AG09319 (cell line): ENCODE measurements around the gene LTF.

Source experiments
- DNase-seq: peaks from one replicate; pipeline ENCODE4 v3.0.0-alpha.2; 2010; ENCODE audit warnings: low read depth; ENCODE audit errors: extremely low read depth
- TF ChIP-seq, protein P1 (sequence below): IDR thresholded peaks from 2 replicates; pipeline ENCODE4 v1.5.1; 2011; ENCODE audit warnings: low read depth, mild to moderate bottlenecking, inconsistent platforms, low read length, moderate library complexity

LTF gene

DNA sequence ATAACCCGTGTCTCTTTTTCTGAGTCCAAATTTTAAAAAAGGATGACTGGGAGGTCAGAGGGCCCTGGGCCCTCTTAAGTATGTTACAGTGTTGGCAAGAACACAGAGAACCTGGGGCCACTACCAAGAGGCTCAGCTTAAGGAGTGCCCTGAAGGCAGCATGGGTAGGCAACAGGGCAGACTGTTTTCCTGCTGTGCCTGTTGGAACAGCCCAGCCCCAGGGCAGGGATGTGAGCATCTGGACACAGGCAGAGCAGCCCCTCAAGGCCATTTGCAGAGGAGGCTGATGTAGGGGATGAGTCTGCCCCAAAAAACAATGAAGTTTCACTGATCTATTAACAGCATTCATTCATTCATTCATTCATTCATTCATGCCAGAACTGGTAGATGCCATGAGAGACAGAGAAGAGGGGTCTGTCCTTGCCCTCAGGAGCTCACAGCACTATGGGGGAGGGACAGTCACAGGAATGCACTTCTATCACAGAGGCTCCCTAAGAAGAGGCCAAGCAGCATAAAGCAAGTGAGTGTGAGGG, 2.2 kb upstream of the LTF start:
- TF ChIP-seq, protein P1, sequence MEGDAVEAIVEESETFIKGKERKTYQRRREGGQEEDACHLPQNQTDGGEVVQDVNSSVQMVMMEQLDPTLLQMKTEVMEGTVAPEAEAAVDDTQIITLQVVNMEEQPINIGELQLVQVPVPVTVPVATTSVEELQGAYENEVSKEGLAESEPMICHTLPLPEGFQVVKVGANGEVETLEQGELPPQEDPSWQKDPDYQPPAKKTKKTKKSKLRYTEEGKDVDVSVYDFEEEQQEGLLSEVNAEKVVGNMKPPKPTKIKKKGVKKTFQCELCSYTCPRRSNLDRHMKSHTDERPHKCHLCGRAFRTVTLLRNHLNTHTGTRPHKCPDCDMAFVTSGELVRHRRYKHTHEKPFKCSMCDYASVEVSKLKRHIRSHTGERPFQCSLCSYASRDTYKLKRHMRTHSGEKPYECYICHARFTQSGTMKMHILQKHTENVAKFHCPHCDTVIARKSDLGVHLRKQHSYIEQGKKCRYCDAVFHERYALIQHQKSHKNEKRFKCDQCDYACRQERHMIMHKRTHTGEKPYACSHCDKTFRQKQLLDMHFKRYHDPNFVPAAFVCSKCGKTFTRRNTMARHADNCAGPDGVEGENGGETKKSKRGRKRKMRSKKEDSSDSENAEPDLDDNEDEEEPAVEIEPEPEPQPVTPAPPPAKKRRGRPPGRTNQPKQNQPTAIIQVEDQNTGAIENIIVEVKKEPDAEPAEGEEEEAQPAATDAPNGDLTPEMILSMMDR, result no peak
- DNase-seq, result no peak

DNA sequence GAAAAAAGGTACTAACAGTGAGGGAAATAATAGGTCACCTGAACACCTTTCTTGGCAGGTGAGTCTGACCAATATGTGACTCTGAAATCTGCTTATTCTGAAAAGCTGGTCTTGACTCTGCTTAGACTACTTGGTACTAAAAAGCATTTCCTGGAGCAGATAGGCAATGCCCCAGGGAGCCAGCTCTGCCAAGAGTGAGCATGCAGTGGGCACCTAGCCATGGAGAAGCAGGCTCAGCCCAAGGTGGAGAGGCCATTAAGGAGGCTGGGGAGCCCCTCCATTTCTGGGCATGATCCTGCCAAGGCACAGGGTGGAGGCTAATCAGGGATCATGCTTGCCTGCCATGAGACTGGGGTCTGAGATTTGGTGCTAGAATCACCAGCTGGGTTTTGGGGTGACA, 1.6 kb upstream of the LTF start:
- no peak for DNase-seq
- TF ChIP-seq, protein P1, result no peak

DNA sequence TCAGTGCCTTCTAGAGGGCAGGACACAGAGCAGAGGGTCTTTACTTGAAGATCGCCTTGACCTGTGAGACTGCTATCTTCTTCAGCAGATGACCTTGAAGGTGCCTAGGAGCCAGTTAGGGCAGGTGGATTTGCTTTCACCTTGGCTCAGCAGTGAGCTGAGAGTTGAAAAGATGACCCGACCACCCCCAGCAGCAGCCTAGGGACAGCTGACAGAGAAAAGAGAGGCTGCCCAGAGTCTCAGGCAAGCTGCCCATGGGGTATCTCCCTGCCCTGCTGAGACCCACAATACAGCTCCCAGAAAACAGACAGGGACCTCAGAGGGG, 453 bp upstream of the LTF start:
- DNase-seq, result no peak
- TF ChIP-seq, protein P1, result no peak

DNA sequence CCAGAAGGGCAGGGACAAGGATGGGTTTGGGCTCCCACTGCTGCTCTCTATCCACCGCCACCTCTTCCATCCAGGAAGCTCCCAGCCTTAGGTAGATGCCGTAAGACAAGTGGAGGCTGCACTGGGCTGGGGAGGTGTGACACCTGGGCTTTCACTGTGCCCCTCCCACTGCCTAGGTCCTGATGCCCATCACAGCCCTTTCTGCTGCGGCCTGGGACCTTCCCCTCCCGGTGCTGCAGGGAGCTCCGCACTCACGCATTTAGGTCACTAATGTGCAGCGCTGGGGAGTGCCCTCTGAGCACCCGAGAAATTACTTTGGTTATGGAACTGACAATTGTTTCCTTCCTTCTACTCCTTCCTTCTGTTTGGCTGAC, 850 bp downstream of the LTF start:
- no peak for DNase-seq
- TF ChIP-seq, protein P1, result no peak

DNA sequence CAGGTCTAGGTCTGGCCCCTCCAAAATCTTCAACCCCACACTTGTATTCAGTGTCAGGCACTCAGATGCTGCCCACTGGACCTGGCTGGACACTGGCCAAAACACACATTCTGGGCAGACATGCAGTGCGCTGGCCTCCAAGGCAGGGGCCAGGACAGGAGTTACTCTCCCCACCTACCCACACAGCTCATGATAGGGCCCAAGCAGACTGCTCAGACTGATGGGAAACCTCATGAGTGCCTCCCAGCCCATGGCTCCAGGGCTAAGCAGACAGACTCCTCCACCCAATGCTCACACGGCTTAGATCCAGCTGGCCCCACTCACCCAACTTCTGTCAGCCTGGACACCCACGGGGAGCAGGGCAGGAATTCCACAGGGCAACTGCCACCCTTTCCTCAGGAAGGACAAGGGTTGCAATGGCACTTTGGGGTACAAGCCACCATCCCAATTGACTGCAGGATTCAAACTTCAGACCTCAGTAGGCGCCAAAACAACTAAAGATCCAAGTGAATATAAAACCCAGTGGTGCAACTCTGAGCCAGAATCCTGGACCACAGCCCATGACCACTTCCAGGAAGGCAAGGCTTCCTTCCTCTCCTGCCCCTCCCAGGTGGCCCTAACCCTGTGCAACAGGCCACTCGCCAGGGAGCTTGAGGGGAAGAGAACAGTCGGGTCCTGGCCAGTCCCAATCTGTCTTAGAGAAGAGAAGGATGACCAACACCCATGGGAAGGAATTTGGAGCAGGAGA, 1.4 kb downstream of the LTF start:
- TF ChIP-seq, protein P1, result no peak
- no peak for DNase-seq

DNA sequence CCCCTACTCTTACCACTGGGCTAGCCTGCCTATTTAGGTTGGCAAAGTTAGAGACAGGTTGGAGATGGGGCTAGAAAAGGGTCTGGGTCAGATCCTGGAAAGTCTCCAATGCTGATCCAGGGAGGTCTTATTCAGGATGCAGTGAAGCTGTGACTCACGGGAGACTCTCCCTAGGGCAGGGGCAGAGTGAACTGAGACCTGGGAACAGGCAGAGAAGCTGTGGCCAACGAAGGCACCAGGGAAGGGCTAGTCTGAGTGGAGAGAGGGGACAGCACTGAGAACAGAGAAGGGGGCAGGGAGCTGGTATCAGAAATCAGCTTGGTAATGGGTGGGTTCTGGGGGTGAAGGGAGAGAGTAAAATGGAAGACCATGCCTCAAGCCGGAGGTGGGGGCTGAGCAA, 2.2 kb downstream of the LTF start:
- TF ChIP-seq, protein P1, result no peak
- DNase-seq, result no peak

DNA sequence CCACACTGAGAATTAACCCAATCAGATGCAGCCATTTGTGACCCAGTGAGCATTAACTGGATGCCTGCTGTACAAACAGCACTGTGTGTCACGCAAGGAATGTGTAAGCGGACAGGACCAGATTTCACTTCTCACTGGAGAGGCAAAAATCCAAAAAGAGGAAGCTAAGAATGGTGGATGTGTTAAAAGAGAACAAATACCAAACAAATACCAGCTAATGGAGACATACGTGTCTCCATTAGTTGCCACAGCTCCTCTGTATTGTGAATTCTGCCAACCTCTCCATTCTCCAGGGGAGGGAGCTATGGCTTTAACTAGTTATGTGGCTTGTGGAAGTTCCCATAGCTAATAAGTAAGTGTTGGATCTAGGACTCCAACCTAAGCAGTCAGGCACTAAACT, 2.6 kb downstream of the LTF start:
- DNase-seq, result no peak
- TF ChIP-seq, protein P1, result no peak
